Tibial artery (tissue), 4 donors: Measurements from ENCODE around the gene WNT5B.

Experiments
- DNase-seq, 2 donors: peaks; one replicate each; pipeline ENCODE4 v3.0.0-alpha.2; 2019
- H3K27ac ChIP-seq, 2 donors: fragments of 200-600 bp; sonication (generic) in 1 of 2; 1 replicate in 1 of 2; 2 replicates in 1 of 2; pipeline ENCODE4 v1.5.1; 2018 to 2019; ENCODE audit warnings: mild to moderate bottlenecking in 1 of 2
- H3K27me3 ChIP-seq, 2 donors: fragments of 200-600 bp; sonication (generic) in 1 of 2; one replicate each; pipeline versions ENCODE4 v1.5.1 to v1.6.0; 2016 to 2019
- H3K36me3 ChIP-seq, 3 donors: fragments of 200-600 bp; sonication (generic) in 2 of 3; one replicate each; pipeline ENCODE4 v1.5.1; 2016 to 2019; ENCODE audit warnings: mild to moderate bottlenecking in 2 of 3
- H3K4me1 ChIP-seq, 4 donors: fragments of 200-600 bp; sonication (generic) in 2 of 4; 1 replicate in 3 of 4; 2 replicates in 1 of 4; pipeline ENCODE4 v1.5.1; 2016 to 2019
- H3K4me3 ChIP-seq, 2 donors: fragments of 200-600 bp; sonication (generic) in 1 of 2; 1 replicate in 1 of 2; 2 replicates in 1 of 2; pipeline ENCODE4 v1.5.1; 2018 to 2019; ENCODE audit warnings: mild to moderate bottlenecking in 2 of 2
- H3K9me3 ChIP-seq, 3 donors: fragments of 200-600 bp; sonication (generic) in 1 of 3; one replicate each; pipeline ENCODE4 v1.5.1; 2016 to 2019
- intact Hi-C: fragments of 100-400 bp; cut with DNase I; formaldehyde crosslinking; loops from one replicate; pipeline ENCODE4 v1.15.0; 2023; ENCODE audit warnings: low total_unique reads
- TF ChIP-seq, protein P1 (sequence below), 2 experiments: fragments of 200-600 bp in 1 of 2; fragments of 450-650 bp in 1 of 2; IDR thresholded peaks; one replicate each; pipeline ENCODE4 v1.5.1; 2017 to 2019; ENCODE audit warnings: antibody characterized with exemption in 2 of 2, mild to moderate bottlenecking in 1 of 2, moderate library complexity in 1 of 2

WNT5B gene

DNA sequence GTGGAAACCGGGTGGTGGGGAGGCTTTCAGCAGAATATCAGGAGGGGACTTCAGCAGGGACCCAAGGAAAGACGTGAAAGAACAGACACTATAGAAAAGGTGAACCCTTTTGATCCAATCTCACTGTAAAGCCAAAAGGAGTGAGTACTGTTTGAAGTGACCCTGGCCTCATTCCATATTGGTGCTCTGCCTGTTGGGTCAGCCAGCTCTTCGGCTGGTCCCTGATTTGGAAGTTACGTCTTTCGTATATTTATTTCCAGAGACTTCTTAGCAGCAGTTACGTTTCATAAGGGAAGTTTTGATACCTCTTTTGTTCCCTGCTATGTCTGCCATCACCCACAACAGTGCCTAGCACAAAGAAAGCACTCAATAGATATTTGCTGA, 21.9 kb downstream of the WNT5B start:
- no peaks in the 10 kb centered on the region for H3K27me3 ChIP-seq
- no peak overlapping the region for H3K4me3 ChIP-seq
- peak overlapping the region; percentile 43 to 59 for H3K27ac ChIP-seq
- H3K4me1 ChIP-seq = peaks cover 0 to 23% (median 10%) of the 10 kb centered on the region in 4 donors
- peaks cover 0 to 1% (median 0%) of the 10 kb centered on the region in 3 donors for H3K36me3 ChIP-seq
- DNase-seq = no peak
- H3K9me3 ChIP-seq = no peaks in the 10 kb centered on the region
- intact Hi-C loops = loop anchor here (5.0 kb wide), 1 partner anchor 41 kb away; the partner anchor contains the start of gene ADIPOR2
- TF ChIP-seq, protein P1, sequence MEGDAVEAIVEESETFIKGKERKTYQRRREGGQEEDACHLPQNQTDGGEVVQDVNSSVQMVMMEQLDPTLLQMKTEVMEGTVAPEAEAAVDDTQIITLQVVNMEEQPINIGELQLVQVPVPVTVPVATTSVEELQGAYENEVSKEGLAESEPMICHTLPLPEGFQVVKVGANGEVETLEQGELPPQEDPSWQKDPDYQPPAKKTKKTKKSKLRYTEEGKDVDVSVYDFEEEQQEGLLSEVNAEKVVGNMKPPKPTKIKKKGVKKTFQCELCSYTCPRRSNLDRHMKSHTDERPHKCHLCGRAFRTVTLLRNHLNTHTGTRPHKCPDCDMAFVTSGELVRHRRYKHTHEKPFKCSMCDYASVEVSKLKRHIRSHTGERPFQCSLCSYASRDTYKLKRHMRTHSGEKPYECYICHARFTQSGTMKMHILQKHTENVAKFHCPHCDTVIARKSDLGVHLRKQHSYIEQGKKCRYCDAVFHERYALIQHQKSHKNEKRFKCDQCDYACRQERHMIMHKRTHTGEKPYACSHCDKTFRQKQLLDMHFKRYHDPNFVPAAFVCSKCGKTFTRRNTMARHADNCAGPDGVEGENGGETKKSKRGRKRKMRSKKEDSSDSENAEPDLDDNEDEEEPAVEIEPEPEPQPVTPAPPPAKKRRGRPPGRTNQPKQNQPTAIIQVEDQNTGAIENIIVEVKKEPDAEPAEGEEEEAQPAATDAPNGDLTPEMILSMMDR (IDR thresholded peaks at IDR 0.05) = no peak

DNA sequence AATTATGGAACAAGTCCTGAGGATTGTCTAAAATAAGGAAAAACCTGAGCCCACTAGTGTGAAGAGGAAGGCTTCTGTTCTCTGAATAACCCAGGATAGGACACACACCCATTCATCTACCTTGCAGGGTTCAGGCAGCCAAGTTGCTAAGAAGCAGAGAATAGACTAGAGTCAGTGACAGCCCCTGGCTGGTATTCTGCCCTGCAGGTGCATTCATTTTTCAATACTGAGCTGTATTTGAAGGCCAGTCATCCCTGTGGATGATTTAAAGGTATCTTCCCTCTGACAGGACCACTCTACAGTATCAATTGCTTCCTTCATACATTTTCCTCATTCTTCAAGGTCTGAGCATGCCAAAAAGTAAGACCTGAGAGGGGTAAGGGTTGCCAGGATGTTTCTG, 22.9 kb downstream of the WNT5B start:
- Histone ChIP-seq H3K9me3 (no peaks in the 10 kb centered on the region), H3K4me1 (peaks cover 0 to 23% (median 10%) of the 10 kb centered on the region in 4 donors), H3K27me3 (no peaks in the 10 kb centered on the region), H3K36me3 (no peaks in the 10 kb centered on the region), H3K27ac (no peak overlapping the region), H3K4me3 (no peak overlapping the region)
- TF ChIP-seq, protein P1 (IDR thresholded peaks at IDR 0.05) = no peak
- intact Hi-C loops = loop anchor here (2.0 to 5.0 kb wide), 2 partner anchors 40 to 143 kb away; partner anchors contain the start of gene ADIPOR2
- DNase-seq = no peak

DNA sequence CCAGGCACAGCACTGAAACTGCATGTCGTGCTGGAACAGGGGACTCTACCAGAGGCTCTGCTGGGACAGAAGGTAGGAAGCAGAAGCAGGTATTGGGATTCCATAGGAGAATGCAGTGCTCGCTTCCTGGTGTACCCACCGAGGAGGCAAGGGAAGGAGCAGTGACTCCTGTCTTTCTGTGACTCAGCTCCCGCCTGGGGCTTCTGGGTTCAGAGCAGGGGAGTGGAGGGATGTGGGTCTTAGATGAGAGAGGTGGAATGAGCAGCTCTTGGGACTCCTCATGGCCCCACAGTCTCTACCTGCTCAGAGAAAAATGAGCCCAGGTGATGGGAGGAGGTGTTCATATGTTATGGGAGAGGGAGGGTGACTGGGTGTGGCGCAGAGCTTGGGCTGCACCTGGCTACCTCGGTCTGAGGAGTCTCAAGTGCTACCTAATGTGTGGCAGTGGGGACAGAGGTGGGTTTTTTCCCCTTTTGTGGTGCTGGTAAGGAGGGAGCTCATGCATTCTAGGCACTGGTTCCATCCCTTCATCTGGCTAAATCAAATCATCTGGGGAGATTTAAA, 26.3 kb downstream of the WNT5B start:
- intact Hi-C loops = no loop called here

DNA sequence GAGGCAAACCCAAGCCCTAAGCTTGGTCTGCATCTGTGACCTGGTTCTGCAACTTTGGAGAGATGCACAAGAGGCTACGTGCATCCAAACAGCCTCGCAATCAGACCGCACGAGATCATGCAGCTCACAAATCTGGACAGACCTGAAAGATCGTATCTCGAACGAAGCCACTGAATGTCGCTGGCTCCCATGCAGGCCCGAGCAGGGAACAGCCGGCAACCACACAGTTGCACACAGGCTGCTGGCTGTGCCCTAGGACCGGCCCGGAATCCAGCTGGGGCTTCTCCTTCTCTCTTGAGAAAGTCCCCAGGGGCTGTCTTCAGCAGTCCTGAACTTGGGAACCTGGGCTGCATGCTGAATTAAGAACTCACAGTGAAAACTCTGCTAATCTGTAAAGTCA, 27.9 kb downstream of the WNT5B start:
- intact Hi-C loops = no loop called here
- no peaks in the 10 kb centered on the region for H3K36me3 ChIP-seq
- peak overlapping the region in 1 of 2 donors; percentile 75 for H3K27ac ChIP-seq
- H3K4me3 ChIP-seq = no peak overlapping the region
- no peaks in the 10 kb centered on the region for H3K27me3 ChIP-seq
- H3K9me3 ChIP-seq = no peaks in the 10 kb centered on the region
- DNase-seq = no peak
- H3K4me1 ChIP-seq = peaks cover 2 to 31% (median 9%) of the 10 kb centered on the region in 4 donors
- TF ChIP-seq, protein P1 (IDR thresholded peaks at IDR 0.05) = no peak

More for the DNA sequence above, 26.3 kb downstream of the WNT5B start:
- no peaks in the 10 kb centered on the region for H3K36me3 ChIP-seq
- TF ChIP-seq, protein P1 (IDR thresholded peaks at IDR 0.05) = no peak
- no peak overlapping the region for H3K4me3 ChIP-seq
- H3K4me1 ChIP-seq = peaks cover 0 to 32% (median 11%) of the 10 kb centered on the region in 4 donors
- no peak for DNase-seq
- no peak overlapping the region for H3K27ac ChIP-seq
- no peaks in the 10 kb centered on the region for H3K27me3 ChIP-seq
- H3K9me3 ChIP-seq = no peaks in the 10 kb centered on the region

DNA sequence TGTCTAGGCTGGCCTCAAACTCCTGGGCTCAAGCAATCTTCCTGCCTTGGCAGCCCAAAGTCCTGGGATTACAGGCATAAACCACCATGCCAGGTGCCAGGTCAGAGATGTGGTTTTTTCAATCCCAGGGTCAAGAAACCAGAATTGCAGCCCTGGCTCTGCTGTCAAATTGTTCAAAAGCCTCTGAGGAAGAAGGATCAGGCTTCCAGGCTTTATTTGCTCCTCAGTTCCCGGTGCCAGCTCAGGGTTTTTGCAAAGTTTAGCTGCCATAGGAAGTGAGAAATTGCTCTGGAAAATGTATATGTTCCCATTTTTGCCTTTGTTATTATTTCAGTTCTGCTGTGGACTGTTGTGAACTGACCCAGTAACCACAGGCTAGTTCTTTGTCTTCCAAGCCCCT, 28.7 kb downstream of the WNT5B start:
- intact Hi-C loops = no loop called here
- Histone ChIP-seq H3K4me1 (peaks cover under 1 to 31% (median 9%) of the 10 kb centered on the region in 4 donors), H3K27ac (peak overlapping the region; percentile 53 to 75)

More for the DNA sequence above, 28.7 kb downstream of the WNT5B start:
- no peaks in the 10 kb centered on the region for H3K27me3 ChIP-seq
- H3K9me3 ChIP-seq = no peaks in the 10 kb centered on the region
- H3K36me3 ChIP-seq = no peaks in the 10 kb centered on the region
- DNase-seq = no peak
- H3K4me3 ChIP-seq = no peak overlapping the region
- TF ChIP-seq, protein P1 (IDR thresholded peaks at IDR 0.05) = no peak
